Hepatocyte (in vitro differentiated cells): ENCODE data around the gene KNL1. TPM values are rescaled to one million over a fixed set of nuclear protein-coding genes. Genes with fewer than 3 reads are reported as not detected.
A peak's percentile ranks its signal among the peaks of the same experiment; 100 is the strongest.

ENCODE experiments used
- DNase-seq: peaks from one replicate; pipeline ENCODE4 v3.0.0-alpha.2; 2016; ENCODE audit warnings: low spot score
- H2AFZ ChIP-seq: fragments of 200-600 bp; sonication (generic); 2 replicates; pipeline ENCODE4 v1.6.0; 2016; ENCODE audit warnings: antibody characterized with exemption, mild to moderate bottlenecking
- H3K27ac ChIP-seq: fragments of 200-600 bp; sonication (generic); 2 replicates; pipeline ENCODE4 v1.5.1; 2016; ENCODE audit warnings: mild to moderate bottlenecking
- H3K27me3 ChIP-seq: fragments of 200-600 bp; sonication (generic); 2 replicates; pipeline ENCODE4 v1.6.1; 2016
- H3K36me3 ChIP-seq: fragments of 200-600 bp; sonication (generic); replicated peaks from 2 replicates; pipeline ENCODE4 v1.5.1; 2016; ENCODE audit warnings: low read depth; ENCODE audit not compliant: insufficient read depth
- H3K4me1 ChIP-seq: fragments of 200-600 bp; sonication (generic); 2 replicates; pipeline ENCODE4 v1.5.1; 2016; ENCODE audit warnings: mild to moderate bottlenecking, moderate library complexity; ENCODE audit not compliant: insufficient read depth
- H3K4me2 ChIP-seq: fragments of 200-600 bp; sonication (generic); 2 replicates; pipeline ENCODE4 v1.6.0; 2016
- H3K4me3 ChIP-seq: fragments of 200-600 bp; sonication (generic); 2 replicates; pipeline ENCODE4 v1.5.1; 2016; ENCODE audit warnings: mild to moderate bottlenecking
- H3K79me2 ChIP-seq: fragments of 200-600 bp; sonication (generic); 2 replicates; pipeline ENCODE4 v1.6.0; 2017; ENCODE audit warnings: mild to moderate bottlenecking
- H3K9me2 ChIP-seq: fragments of 200-600 bp; sonication (generic); replicated peaks from 2 replicates; pipeline ENCODE4 v1.6.0; 2017; ENCODE audit warnings: mild to moderate bottlenecking; ENCODE audit not compliant: insufficient read depth
- H3K9me3 ChIP-seq: fragments of 200-600 bp; sonication (generic); 2 replicates; pipeline ENCODE4 v1.5.1; 2016; ENCODE audit warnings: low read depth, mild to moderate bottlenecking
- H4K20me1 ChIP-seq: fragments of 200-600 bp; sonication (generic); 2 replicates; pipeline ENCODE4 v1.6.0; 2016; ENCODE audit warnings: mild to moderate bottlenecking; ENCODE audit not compliant: insufficient read depth, poor library complexity, severe bottlenecking
- EZH2 ChIP-seq: fragments of 200-600 bp; sonication (generic); IDR thresholded peaks from 2 replicates; pipeline ENCODE4 v1.6.1; 2016; ENCODE audit warnings: antibody characterized with exemption, mild to moderate bottlenecking, borderline replicate concordance
- EZH2phosphoT487 ChIP-seq: fragments of 200-600 bp; sonication (generic); IDR thresholded peaks from one replicate; pipeline ENCODE4 v1.6.1; 2018; ENCODE audit warnings: antibody characterized with exemption, mild to moderate bottlenecking, low read depth, moderate library complexity; ENCODE audit not compliant: unreplicated experiment, severe bottlenecking
- whole genome bisulfite sequencing: methylation state at CpG from one replicate; pipeline ENCODE4 v1.1.6; 2016; ENCODE audit warnings: low lambda C conversion rate; ENCODE audit errors: missing lambda C conversion rate; 5-methylcytosine and 5-hydroxymethylcytosine counted together
- polyA plus RNA-seq: library from polyadenylated mRNA; unstranded; fragments of >200 nt; fragmentation: Nextera tagmentation; extraction: Ambion mirVana; gene quantifications from 2 replicates; pipeline ENCODE4 v1.2.1, GENCODE V29; 2016
- total RNA-seq: library from RNA; depleted of rRNA; stranded (reverse); fragments of >200 nt; gene quantifications from 2 replicates; pipeline ENCODE4 v1.2.3, GENCODE V29; 2014
- TF ChIP-seq, protein P1 (sequence below): fragments of 200-600 bp; sonication (generic); IDR thresholded peaks from 2 replicates; pipeline ENCODE4 v1.5.1; 2016; ENCODE audit warnings: antibody characterized with exemption, mild to moderate bottlenecking; ENCODE audit not compliant: poor library complexity

The KNL1 gene
- total and polyA plus RNA-seq, 2 experiments from 2014 or later, result 3.0 to 15.7 TPM

DNA sequence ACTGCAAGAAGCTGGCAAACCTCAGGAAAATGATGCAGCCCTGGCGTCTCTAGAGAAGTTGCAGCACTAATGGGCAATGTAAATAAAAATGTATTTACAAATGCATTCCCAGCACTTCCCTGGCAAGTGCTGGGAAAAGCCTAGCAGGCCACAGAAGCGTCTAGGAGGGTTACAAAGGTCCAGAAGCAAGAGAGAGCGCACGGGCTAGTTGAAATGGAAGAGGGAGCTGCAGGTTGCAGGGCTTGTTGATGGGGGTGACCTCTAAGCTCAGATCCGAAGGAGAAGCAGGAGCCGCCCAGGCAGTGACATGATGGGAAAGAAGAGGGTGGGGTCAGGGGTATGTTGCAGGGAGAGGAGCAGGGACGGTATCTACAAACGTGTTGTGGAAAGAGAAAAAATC is 2.7 kb upstream of the KNL1 start:
- DNase-seq, result peak; percentile 23
- Histone ChIP-seq H3K9me3 (no peaks in the 10 kb centered on the region), H3K27me3 (peaks cover 3% of the 10 kb centered on the region), H3K4me3 (no peak overlapping the region), H3K27ac (peak overlapping the region; percentile 76), H3K79me2 (peaks cover 12% of the 10 kb centered on the region), H3K36me3 (no peaks in the 10 kb centered on the region), H3K4me1 (peaks cover 6% of the 10 kb centered on the region), H4K20me1 (no peaks in the 10 kb centered on the region), H3K9me2 (no peaks in the 10 kb centered on the region), H3K4me2 (peak overlapping the region; percentile 69), H2AFZ (peak overlapping the region; percentile 47)
- 49% methylated on average over 8 of the region's 8 CpGs for WGBS
- TF ChIP-seq EZH2phosphoT487 (no peak), EZH2 (no peak)
- TF ChIP-seq, protein P1, sequence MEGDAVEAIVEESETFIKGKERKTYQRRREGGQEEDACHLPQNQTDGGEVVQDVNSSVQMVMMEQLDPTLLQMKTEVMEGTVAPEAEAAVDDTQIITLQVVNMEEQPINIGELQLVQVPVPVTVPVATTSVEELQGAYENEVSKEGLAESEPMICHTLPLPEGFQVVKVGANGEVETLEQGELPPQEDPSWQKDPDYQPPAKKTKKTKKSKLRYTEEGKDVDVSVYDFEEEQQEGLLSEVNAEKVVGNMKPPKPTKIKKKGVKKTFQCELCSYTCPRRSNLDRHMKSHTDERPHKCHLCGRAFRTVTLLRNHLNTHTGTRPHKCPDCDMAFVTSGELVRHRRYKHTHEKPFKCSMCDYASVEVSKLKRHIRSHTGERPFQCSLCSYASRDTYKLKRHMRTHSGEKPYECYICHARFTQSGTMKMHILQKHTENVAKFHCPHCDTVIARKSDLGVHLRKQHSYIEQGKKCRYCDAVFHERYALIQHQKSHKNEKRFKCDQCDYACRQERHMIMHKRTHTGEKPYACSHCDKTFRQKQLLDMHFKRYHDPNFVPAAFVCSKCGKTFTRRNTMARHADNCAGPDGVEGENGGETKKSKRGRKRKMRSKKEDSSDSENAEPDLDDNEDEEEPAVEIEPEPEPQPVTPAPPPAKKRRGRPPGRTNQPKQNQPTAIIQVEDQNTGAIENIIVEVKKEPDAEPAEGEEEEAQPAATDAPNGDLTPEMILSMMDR, result no peak

DNA sequence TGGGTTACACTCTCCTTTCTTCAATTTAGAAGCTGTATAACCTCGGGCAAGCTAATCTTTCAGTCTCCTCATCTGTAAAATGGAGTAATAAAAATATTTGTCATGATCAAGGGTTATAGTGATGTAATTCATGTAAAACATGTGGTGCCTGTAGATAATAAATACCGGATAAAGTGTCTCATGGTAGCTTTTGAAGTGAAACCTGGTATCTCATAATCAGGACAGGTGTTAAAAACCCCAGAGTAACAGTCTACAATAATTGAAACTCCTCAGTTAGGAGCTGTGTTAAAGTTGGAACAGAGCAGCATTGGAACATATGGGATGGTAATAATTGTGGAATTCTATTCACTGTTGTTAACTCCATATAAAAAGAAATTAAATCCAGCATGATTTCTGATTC is 884 bp upstream of the KNL1 start:
- Histone ChIP-seq H3K9me2 (no peaks in the 10 kb centered on the region), H3K9me3 (no peaks in the 10 kb centered on the region), H3K79me2 (peaks cover 26% of the 10 kb centered on the region), H3K4me1 (peaks cover 6% of the 10 kb centered on the region), H4K20me1 (no peaks in the 10 kb centered on the region), H2AFZ (no peak overlapping the region), H3K27ac (no peak overlapping the region), H3K27me3 (no peaks in the 10 kb centered on the region), H3K4me3 (no peak overlapping the region), H3K4me2 (no peak overlapping the region), H3K36me3 (no peaks in the 10 kb centered on the region)
- TF ChIP-seq EZH2 (no peak), EZH2phosphoT487 (no peak)
- TF ChIP-seq, protein P1, result no peak
- DNase-seq, result no peak
- 73% methylated on average over 2 of the region's 2 CpGs for WGBS

DNA sequence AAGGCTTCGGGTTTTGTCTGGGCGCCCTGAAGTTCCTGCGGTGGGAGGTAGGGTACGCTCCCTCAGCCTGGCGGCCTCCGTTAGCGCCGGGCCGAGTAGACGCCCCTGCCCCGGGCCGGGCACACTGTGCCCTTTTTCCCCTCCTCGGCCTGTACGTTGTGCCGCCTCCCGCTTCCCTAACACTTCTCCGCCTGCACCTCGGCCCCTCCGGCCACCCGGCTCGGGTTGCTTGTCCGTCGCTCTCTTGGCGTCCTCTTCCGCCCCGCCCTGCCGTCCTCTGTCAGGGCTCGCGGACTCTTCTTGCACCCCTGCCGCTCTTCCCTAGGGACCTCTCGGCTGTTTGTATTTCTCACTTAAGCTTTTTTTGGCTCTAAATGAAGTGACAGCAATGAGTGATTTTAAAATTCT is 384 bp downstream of the KNL1 start:
- H3K36me3 ChIP-seq, result no peaks in the 10 kb centered on the region
- peak overlapping the region; percentile 55 for H2AFZ ChIP-seq
- no peaks in the 10 kb centered on the region for H3K9me2 ChIP-seq
- TF ChIP-seq EZH2phosphoT487 (no peak), EZH2 (no peak)
- TF ChIP-seq, protein P1, result no peak
- H3K9me3 ChIP-seq, result no peaks in the 10 kb centered on the region
- H3K4me3 ChIP-seq, result peak overlapping the region; percentile 39
- peak; percentile 71 for DNase-seq
- H3K79me2 ChIP-seq, result peaks cover 38% of the 10 kb centered on the region
- H3K4me2 ChIP-seq, result peak overlapping the region; percentile 74
- H3K27ac ChIP-seq, result no peak overlapping the region
- no peaks in the 10 kb centered on the region for H4K20me1 ChIP-seq
- peaks cover 6% of the 10 kb centered on the region for H3K4me1 ChIP-seq
- WGBS, result 3% methylated on average over 30 of the region's 31 CpGs
- H3K27me3 ChIP-seq, result no peaks in the 10 kb centered on the region

DNA sequence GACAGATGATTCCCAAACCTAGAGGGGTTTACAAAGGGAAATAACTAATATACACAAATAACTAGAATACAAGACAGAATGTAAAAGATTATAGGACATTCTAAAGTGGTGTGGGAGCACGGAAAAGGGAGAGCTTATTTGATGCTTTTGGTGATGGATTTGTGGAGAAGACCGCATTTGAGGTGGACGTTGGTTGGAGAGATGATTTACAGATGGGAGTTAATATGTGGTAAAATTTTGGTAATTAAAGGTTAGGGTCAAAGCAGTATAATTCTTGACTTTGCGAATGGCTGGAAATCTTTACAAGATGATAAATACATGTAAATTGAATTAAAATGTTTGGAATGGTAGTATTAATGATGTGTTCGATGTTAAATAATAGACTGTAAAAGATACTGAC is 1.2 kb downstream of the KNL1 start:
- H3K9me2 ChIP-seq, result no peaks in the 10 kb centered on the region
- peaks cover 39% of the 10 kb centered on the region for H3K79me2 ChIP-seq
- 42% methylated on average over 5 of the region's 5 CpGs for WGBS
- H3K4me3 ChIP-seq, result peak overlapping the region; percentile 39
- no peaks in the 10 kb centered on the region for H3K36me3 ChIP-seq
- no peaks in the 10 kb centered on the region for H3K9me3 ChIP-seq
- H4K20me1 ChIP-seq, result no peaks in the 10 kb centered on the region
- peak overlapping the region; percentile 55 for H2AFZ ChIP-seq
- no peaks in the 10 kb centered on the region for H3K27me3 ChIP-seq
- H3K4me2 ChIP-seq, result peak overlapping the region; percentile 74
- no peak overlapping the region for H3K27ac ChIP-seq
- DNase-seq, result no peak
- TF ChIP-seq EZH2phosphoT487 (no peak), EZH2 (no peak)
- TF ChIP-seq, protein P1, result no peak
- H3K4me1 ChIP-seq, result peaks cover 6% of the 10 kb centered on the region
